Hepatocyte (in vitro differentiated cells): ENCODE results near the gene TMEM168. TPM values are rescaled to one million over a fixed set of nuclear protein-coding genes. Genes with fewer than 3 reads are reported as not detected.

Experiments
- DNase-seq: peaks from one replicate; pipeline ENCODE4 v3.0.0-alpha.2; 2016; ENCODE audit warnings: low spot score
- H2AFZ ChIP-seq: fragments of 200-600 bp; sonication (generic); 2 replicates; pipeline ENCODE4 v1.6.0; 2016; ENCODE audit warnings: antibody characterized with exemption, mild to moderate bottlenecking
- H3K27ac ChIP-seq: fragments of 200-600 bp; sonication (generic); 2 replicates; pipeline ENCODE4 v1.5.1; 2016; ENCODE audit warnings: mild to moderate bottlenecking
- H3K27me3 ChIP-seq: fragments of 200-600 bp; sonication (generic); 2 replicates; pipeline ENCODE4 v1.6.1; 2016
- H3K36me3 ChIP-seq: fragments of 200-600 bp; sonication (generic); replicated peaks from 2 replicates; pipeline ENCODE4 v1.5.1; 2016; ENCODE audit warnings: low read depth; ENCODE audit not compliant: insufficient read depth
- H3K4me1 ChIP-seq: fragments of 200-600 bp; sonication (generic); 2 replicates; pipeline ENCODE4 v1.5.1; 2016; ENCODE audit warnings: mild to moderate bottlenecking, moderate library complexity; ENCODE audit not compliant: insufficient read depth
- H3K4me2 ChIP-seq: fragments of 200-600 bp; sonication (generic); 2 replicates; pipeline ENCODE4 v1.6.0; 2016
- H3K4me3 ChIP-seq: fragments of 200-600 bp; sonication (generic); 2 replicates; pipeline ENCODE4 v1.5.1; 2016; ENCODE audit warnings: mild to moderate bottlenecking
- H3K79me2 ChIP-seq: fragments of 200-600 bp; sonication (generic); 2 replicates; pipeline ENCODE4 v1.6.0; 2017; ENCODE audit warnings: mild to moderate bottlenecking
- H3K9me2 ChIP-seq: fragments of 200-600 bp; sonication (generic); replicated peaks from 2 replicates; pipeline ENCODE4 v1.6.0; 2017; ENCODE audit warnings: mild to moderate bottlenecking; ENCODE audit not compliant: insufficient read depth
- H3K9me3 ChIP-seq: fragments of 200-600 bp; sonication (generic); 2 replicates; pipeline ENCODE4 v1.5.1; 2016; ENCODE audit warnings: low read depth, mild to moderate bottlenecking
- H4K20me1 ChIP-seq: fragments of 200-600 bp; sonication (generic); 2 replicates; pipeline ENCODE4 v1.6.0; 2016; ENCODE audit warnings: mild to moderate bottlenecking; ENCODE audit not compliant: insufficient read depth, poor library complexity, severe bottlenecking
- CTCF ChIP-seq: fragments of 200-600 bp; sonication (generic); IDR thresholded peaks from 2 replicates; pipeline ENCODE4 v1.5.1; 2016; ENCODE audit warnings: antibody characterized with exemption, mild to moderate bottlenecking; ENCODE audit not compliant: poor library complexity
- EZH2 ChIP-seq: fragments of 200-600 bp; sonication (generic); IDR thresholded peaks from 2 replicates; pipeline ENCODE4 v1.6.1; 2016; ENCODE audit warnings: antibody characterized with exemption, mild to moderate bottlenecking, borderline replicate concordance
- EZH2phosphoT487 ChIP-seq: fragments of 200-600 bp; sonication (generic); IDR thresholded peaks from one replicate; pipeline ENCODE4 v1.6.1; 2018; ENCODE audit warnings: antibody characterized with exemption, mild to moderate bottlenecking, low read depth, moderate library complexity; ENCODE audit not compliant: unreplicated experiment, severe bottlenecking
- WGBS: methylation state at CpG from one replicate; pipeline ENCODE4 v1.1.6; 2016; ENCODE audit warnings: low lambda C conversion rate; ENCODE audit errors: missing lambda C conversion rate; 5-methylcytosine and 5-hydroxymethylcytosine counted together
- polyA plus RNA-seq: library from polyadenylated mRNA; unstranded; fragments of >200 nt; fragmentation: Nextera tagmentation; extraction: Ambion mirVana; gene quantifications from 2 replicates; pipeline ENCODE4 v1.2.1, GENCODE V29; 2016
- total RNA-seq: library from RNA; depleted of rRNA; stranded (reverse); fragments of >200 nt; gene quantifications from 2 replicates; pipeline ENCODE4 v1.2.3, GENCODE V29; 2014

The TMEM168 gene
- total and polyA plus RNA-seq, 2 experiments from 2014 or later = 18.3 to 25.3 TPM

- Histone ChIP-seq H3K79me2 (no peaks in the 10 kb centered on the region), H3K9me2 (no peaks in the 10 kb centered on the region), H3K4me2 (no peak overlapping the region), H3K4me3 (no peak overlapping the region), H3K27ac (no peak overlapping the region), H3K4me1 (no peaks in the 10 kb centered on the region), H3K27me3 (no peaks in the 10 kb centered on the region), H2AFZ (no peak overlapping the region), H3K36me3 (no peaks in the 10 kb centered on the region), H3K9me3 (no peaks in the 10 kb centered on the region), H4K20me1 (no peaks in the 10 kb centered on the region)
- TF ChIP-seq EZH2phosphoT487 (no peak), EZH2 (no peak), CTCF (no peak)
- DNase-seq = no peak
- WGBS = 93% methylated on average over 3 of the region's 3 CpGs
Measured at GRCh38 chr7:112752576-112752975, 37.6 kb downstream of the TMEM168 start.

- H2AFZ ChIP-seq = no peak overlapping the region
- no peak for TF ChIP-seq EZH2phosphoT487
- TF ChIP-seq CTCF = no peak
- TF ChIP-seq EZH2 = no peak
- no peaks in the 10 kb centered on the region for H3K9me2 ChIP-seq
- WGBS = 81% methylated on average over 2 of the region's 2 CpGs
- no peaks in the 10 kb centered on the region for H3K79me2 ChIP-seq
- no peak overlapping the region for H3K27ac ChIP-seq
- no peaks in the 10 kb centered on the region for H3K9me3 ChIP-seq
- H3K27me3 ChIP-seq = no peaks in the 10 kb centered on the region
- H4K20me1 ChIP-seq = no peaks in the 10 kb centered on the region
- H3K4me3 ChIP-seq = no peak overlapping the region
- H3K4me2 ChIP-seq = no peak overlapping the region
- H3K36me3 ChIP-seq = no peaks in the 10 kb centered on the region
- DNase-seq = no peak
- no peaks in the 10 kb centered on the region for H3K4me1 ChIP-seq
Measured at GRCh38 chr7:112749775-112750174, 40.4 kb downstream of the TMEM168 start.

- H3K4me2 ChIP-seq = no peak overlapping the region
- no peak for DNase-seq
Measured at GRCh38 chr7:112748381-112748780, 41.8 kb downstream of the TMEM168 start.

More at GRCh38 chr7:112748381-112748780, 41.8 kb downstream of the TMEM168 start:
- no peak overlapping the region for H2AFZ ChIP-seq
- H3K27me3 ChIP-seq = no peaks in the 10 kb centered on the region
- H3K79me2 ChIP-seq = no peaks in the 10 kb centered on the region
- H4K20me1 ChIP-seq = no peaks in the 10 kb centered on the region
- no peaks in the 10 kb centered on the region for H3K36me3 ChIP-seq
- TF ChIP-seq EZH2phosphoT487 (no peak), EZH2 (no peak), CTCF (no peak)
- no peak overlapping the region for H3K4me3 ChIP-seq
- no peaks in the 10 kb centered on the region for H3K4me1 ChIP-seq
- no peaks in the 10 kb centered on the region for H3K9me2 ChIP-seq
- H3K9me3 ChIP-seq = no peaks in the 10 kb centered on the region
- no peak overlapping the region for H3K27ac ChIP-seq
